Neural cell (in vitro differentiated cells): ENCODE results near the gene FAM168B. TPM values are rescaled to one million over a fixed set of nuclear protein-coding genes. Genes with fewer than 3 reads are reported as not detected.

ENCODE experiments used
- H2AFZ ChIP-seq: fragments of 200-600, 300-800 bp; sonication (generic), shearing (Covaris generic); 2 replicates; pipeline ENCODE4 v1.6.0; 2014; ENCODE audit warnings: low read depth, mild to moderate bottlenecking, antibody characterized with exemption, low read length, moderate library complexity
- H3F3A ChIP-seq: fragments of 200-600 bp; shearing (Covaris generic); 2 replicates; pipeline ENCODE4 v1.6.1; 2016; ENCODE audit warnings: mild to moderate bottlenecking, moderate library complexity, mixed read lengths, antibody characterized with exemption, low read length; ENCODE audit not compliant: insufficient read depth, poor library complexity, severe bottlenecking
- H3K27ac ChIP-seq: fragments of 200-600, 300-800 bp; sonication (generic), shearing (Covaris generic); 2 replicates; pipeline ENCODE4 v1.5.1; 2014; ENCODE audit warnings: mild to moderate bottlenecking, low read length, moderate library complexity
- H3K27me3 ChIP-seq: fragments of 300-800, 200-600 bp; sonication (generic), shearing (Covaris generic); 2 replicates; pipeline ENCODE4 v1.6.0; 2014; ENCODE audit warnings: mild to moderate bottlenecking, low read depth, low read length, moderate library complexity; ENCODE audit not compliant: insufficient read depth
- H3K36me3 ChIP-seq: fragments of 300-800, 200-600 bp; sonication (generic), shearing (Covaris generic); 2 replicates; pipeline ENCODE4 v1.5.1; 2014; ENCODE audit warnings: mild to moderate bottlenecking, antibody characterized with exemption, low read length, moderate library complexity; ENCODE audit not compliant: insufficient read depth
- H3K4me2 ChIP-seq: fragments of 300-800, 200-600 bp; sonication (generic), shearing (Covaris generic); 2 replicates; pipeline ENCODE4 v1.6.0; 2014; ENCODE audit warnings: mild to moderate bottlenecking, low read length
- H3K4me3 ChIP-seq: fragments of 300-800, 200-600 bp; sonication (generic), shearing (Covaris generic); 2 replicates; pipeline ENCODE4 v1.5.1; 2014; ENCODE audit warnings: mild to moderate bottlenecking, low read length, moderate library complexity
- H3K79me2 ChIP-seq: fragments of 200-600 bp; shearing (Covaris generic); replicated peaks from 2 replicates; pipeline ENCODE4 v1.6.0; 2014; ENCODE audit warnings: mild to moderate bottlenecking, low read length, moderate library complexity; ENCODE audit not compliant: insufficient read depth
- H3K9ac ChIP-seq: fragments of 300-800, 200-600 bp; sonication (generic), shearing (Covaris generic); 2 replicates; pipeline ENCODE4 v1.6.1; 2016; ENCODE audit warnings: mild to moderate bottlenecking, low read length, mixed read lengths
- H3K9me2 ChIP-seq: fragments of 200-600 bp; shearing (Covaris generic); 2 replicates; pipeline ENCODE4 v1.6.1; 2016; ENCODE audit warnings: mild to moderate bottlenecking, low read length, mixed read lengths; ENCODE audit not compliant: insufficient read depth
- H3K9me3 ChIP-seq: fragments of 200-600, 300-800 bp; sonication (generic), shearing (Covaris generic); 2 replicates; pipeline ENCODE4 v1.6.1; 2016; ENCODE audit warnings: mild to moderate bottlenecking, mixed run types, low read length, moderate library complexity, mixed read lengths
- H4K20me1 ChIP-seq: fragments of 200-600 bp; shearing (Covaris generic); 2 replicates; pipeline ENCODE4 v1.6.1; 2016; ENCODE audit warnings: mild to moderate bottlenecking, mixed run types; ENCODE audit not compliant: insufficient read depth
- EP300 ChIP-seq: fragments of 450-650 bp; conservative IDR thresholded peaks from 2 replicates; pipeline ENCODE4 v1.6.1; 2014; ENCODE audit warnings: antibody characterized with exemption, mild to moderate bottlenecking, moderate library complexity; ENCODE audit not compliant: poor library complexity, severe bottlenecking
- EZH2 ChIP-seq: fragments of 200-600, 300-800 bp; shearing (Covaris generic), sonication (generic); IDR thresholded peaks from 2 replicates; pipeline ENCODE4 v1.6.1; 2014; ENCODE audit warnings: antibody characterized with exemption, low read length, borderline replicate concordance, mild to moderate bottlenecking; ENCODE audit not compliant: insufficient read depth, poor library complexity, severe bottlenecking
- MXI1 ChIP-seq: fragments of 450-650 bp; conservative IDR thresholded peaks from 2 replicates; pipeline ENCODE4 v1.6.1; 2014; ENCODE audit warnings: antibody characterized with exemption, mild to moderate bottlenecking; ENCODE audit not compliant: poor library complexity, severe bottlenecking
- POLR2AphosphoS5 ChIP-seq: IDR thresholded peaks from 2 replicates; pipeline ENCODE4 v1.6.1; 2012
- RAD21 ChIP-seq: fragments of 450-650 bp; conservative IDR thresholded peaks from 2 replicates; pipeline ENCODE4 v1.6.1; 2014; ENCODE audit warnings: antibody characterized with exemption, mild to moderate bottlenecking, moderate library complexity
- SMC3 ChIP-seq: fragments of 450-650 bp; conservative IDR thresholded peaks from 2 replicates; pipeline ENCODE4 v1.6.1; 2014; ENCODE audit warnings: antibody characterized with exemption, mild to moderate bottlenecking, moderate library complexity; ENCODE audit not compliant: poor library complexity
- TAF1 ChIP-seq: IDR thresholded peaks from 2 replicates; pipeline ENCODE4 v1.6.1; 2012; ENCODE audit warnings: low read depth
- polyA plus RNA-seq: library from polyadenylated mRNA; depleted of rRNA; stranded (reverse); fragments of >200 nt; gene quantifications from 2 replicates; pipeline ENCODE4 v1.2.3, GENCODE V29; 2014
- TF ChIP-seq, protein P1 (sequence below): IDR thresholded peaks from 2 replicates; pipeline ENCODE4 v1.6.1; 2012; ENCODE audit warnings: borderline replicate concordance
- TF ChIP-seq, protein P2 (sequence below): fragments of 450-650 bp; IDR thresholded peaks from 2 replicates; pipeline ENCODE4 v1.5.1; 2014; ENCODE audit warnings: antibody characterized with exemption, mild to moderate bottlenecking, moderate library complexity; ENCODE audit not compliant: poor library complexity, severe bottlenecking

The FAM168B gene
- polyA plus RNA-seq, 1 donor from 2014 or later = 162 TPM

GRCh38 chr2:131039908-131040660 lies 53.2 kb downstream of the FAM168B start:
- Histone ChIP-seq H3K27ac (no peak overlapping the region), H3K27me3 (no peaks in the 10 kb centered on the region), H3K79me2 (no peaks in the 10 kb centered on the region), H3K9me2 (no peaks in the 10 kb centered on the region), H3K9me3 (no peaks in the 10 kb centered on the region), H4K20me1 (no peaks in the 10 kb centered on the region), H2AFZ (no peak overlapping the region), H3F3A (no peaks in the 10 kb centered on the region), H3K4me2 (no peak overlapping the region), H3K36me3 (no peaks in the 10 kb centered on the region), H3K4me3 (no peak overlapping the region), H3K9ac (no peak overlapping the region)
- TF ChIP-seq MXI1 (no peak), EP300 (no peak), EZH2 (no peak), POLR2AphosphoS5 (no peak), RAD21 (no peak), SMC3 (no peak), TAF1 (no peak)
- TF ChIP-seq, protein P1, sequence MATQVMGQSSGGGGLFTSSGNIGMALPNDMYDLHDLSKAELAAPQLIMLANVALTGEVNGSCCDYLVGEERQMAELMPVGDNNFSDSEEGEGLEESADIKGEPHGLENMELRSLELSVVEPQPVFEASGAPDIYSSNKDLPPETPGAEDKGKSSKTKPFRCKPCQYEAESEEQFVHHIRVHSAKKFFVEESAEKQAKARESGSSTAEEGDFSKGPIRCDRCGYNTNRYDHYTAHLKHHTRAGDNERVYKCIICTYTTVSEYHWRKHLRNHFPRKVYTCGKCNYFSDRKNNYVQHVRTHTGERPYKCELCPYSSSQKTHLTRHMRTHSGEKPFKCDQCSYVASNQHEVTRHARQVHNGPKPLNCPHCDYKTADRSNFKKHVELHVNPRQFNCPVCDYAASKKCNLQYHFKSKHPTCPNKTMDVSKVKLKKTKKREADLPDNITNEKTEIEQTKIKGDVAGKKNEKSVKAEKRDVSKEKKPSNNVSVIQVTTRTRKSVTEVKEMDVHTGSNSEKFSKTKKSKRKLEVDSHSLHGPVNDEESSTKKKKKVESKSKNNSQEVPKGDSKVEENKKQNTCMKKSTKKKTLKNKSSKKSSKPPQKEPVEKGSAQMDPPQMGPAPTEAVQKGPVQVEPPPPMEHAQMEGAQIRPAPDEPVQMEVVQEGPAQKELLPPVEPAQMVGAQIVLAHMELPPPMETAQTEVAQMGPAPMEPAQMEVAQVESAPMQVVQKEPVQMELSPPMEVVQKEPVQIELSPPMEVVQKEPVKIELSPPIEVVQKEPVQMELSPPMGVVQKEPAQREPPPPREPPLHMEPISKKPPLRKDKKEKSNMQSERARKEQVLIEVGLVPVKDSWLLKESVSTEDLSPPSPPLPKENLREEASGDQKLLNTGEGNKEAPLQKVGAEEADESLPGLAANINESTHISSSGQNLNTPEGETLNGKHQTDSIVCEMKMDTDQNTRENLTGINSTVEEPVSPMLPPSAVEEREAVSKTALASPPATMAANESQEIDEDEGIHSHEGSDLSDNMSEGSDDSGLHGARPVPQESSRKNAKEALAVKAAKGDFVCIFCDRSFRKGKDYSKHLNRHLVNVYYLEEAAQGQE = no peak
- TF ChIP-seq, protein P2, sequence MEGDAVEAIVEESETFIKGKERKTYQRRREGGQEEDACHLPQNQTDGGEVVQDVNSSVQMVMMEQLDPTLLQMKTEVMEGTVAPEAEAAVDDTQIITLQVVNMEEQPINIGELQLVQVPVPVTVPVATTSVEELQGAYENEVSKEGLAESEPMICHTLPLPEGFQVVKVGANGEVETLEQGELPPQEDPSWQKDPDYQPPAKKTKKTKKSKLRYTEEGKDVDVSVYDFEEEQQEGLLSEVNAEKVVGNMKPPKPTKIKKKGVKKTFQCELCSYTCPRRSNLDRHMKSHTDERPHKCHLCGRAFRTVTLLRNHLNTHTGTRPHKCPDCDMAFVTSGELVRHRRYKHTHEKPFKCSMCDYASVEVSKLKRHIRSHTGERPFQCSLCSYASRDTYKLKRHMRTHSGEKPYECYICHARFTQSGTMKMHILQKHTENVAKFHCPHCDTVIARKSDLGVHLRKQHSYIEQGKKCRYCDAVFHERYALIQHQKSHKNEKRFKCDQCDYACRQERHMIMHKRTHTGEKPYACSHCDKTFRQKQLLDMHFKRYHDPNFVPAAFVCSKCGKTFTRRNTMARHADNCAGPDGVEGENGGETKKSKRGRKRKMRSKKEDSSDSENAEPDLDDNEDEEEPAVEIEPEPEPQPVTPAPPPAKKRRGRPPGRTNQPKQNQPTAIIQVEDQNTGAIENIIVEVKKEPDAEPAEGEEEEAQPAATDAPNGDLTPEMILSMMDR = no peak

- Histone ChIP-seq H2AFZ (no peak overlapping the region), H3K9me2 (no peaks in the 10 kb centered on the region), H3K27ac (no peak overlapping the region), H3K36me3 (no peaks in the 10 kb centered on the region), H3K4me2 (no peak overlapping the region), H3K4me3 (no peak overlapping the region), H3K9ac (no peak overlapping the region), H3K27me3 (no peaks in the 10 kb centered on the region), H3K9me3 (no peaks in the 10 kb centered on the region), H4K20me1 (no peaks in the 10 kb centered on the region), H3F3A (no peaks in the 10 kb centered on the region), H3K79me2 (no peaks in the 10 kb centered on the region)
- TF ChIP-seq, protein P1 = no peak
- TF ChIP-seq MXI1 (no peak), SMC3 (no peak), RAD21 (no peak), EP300 (no peak), EZH2 (no peak), TAF1 (no peak), POLR2AphosphoS5 (no peak)
- TF ChIP-seq, protein P2 = no peak
Measured at GRCh38 chr2:131039535-131039907, 53.7 kb downstream of the FAM168B start.
